ENCODE results near the gene ANTXR1.

DNA sequence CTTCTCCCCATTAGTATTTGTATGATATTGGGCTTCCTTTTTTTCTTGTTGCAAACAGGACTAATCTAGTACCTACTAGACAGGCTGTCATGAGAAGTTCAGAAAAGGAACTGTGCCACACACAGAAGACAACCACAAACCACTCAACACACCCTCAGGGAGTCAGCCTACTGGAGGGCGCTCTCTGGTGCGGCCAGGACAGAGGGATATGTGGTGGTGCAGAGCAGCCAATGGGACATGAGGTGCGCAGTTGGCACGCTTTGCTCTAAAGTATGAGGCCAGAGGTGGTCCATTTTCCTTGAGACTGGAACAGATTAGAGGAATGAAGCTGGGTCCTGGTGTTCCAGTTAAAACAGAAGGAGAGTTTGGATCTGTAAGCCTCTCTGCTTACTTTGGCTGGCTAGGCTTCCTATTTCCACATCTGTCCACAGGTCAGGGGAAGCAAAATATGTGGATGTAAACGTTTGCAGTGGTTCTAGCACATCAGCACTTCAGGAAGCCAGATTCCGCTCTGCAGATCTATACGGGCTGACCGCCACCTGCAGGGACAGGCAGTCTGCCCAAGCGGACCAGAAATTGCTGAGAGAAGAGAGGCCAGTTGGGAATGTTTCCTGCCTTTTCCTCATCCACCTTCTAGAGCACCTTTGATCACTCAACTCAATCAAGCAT lies 260.0 kb downstream of the ANTXR1 start:
- TF ChIP-seq CTCF (IDR thresholded peaks at IDR 0.05; ENCODE audit: extremely low read depth in 1 of 2, insufficient read depth in 1 of 2, low read depth in 1 of 2, low read length in 2 of 2): peak in 1 of 2 donors; percentile 16
- TF ChIP-seq POLR2AphosphoS5 (IDR thresholded peaks at IDR 0.05; ENCODE audit: insufficient read depth, low read depth, low read length): no peak
- TF ChIP-seq POLR2A (IDR thresholded peaks at IDR 0.05; ENCODE audit: low read depth, low read length): no peak
- TF ChIP-seq JUN (IDR thresholded peaks at IDR 0.05; ENCODE audit: borderline replicate concordance, insufficient read depth, insufficient read length, low read depth): no peak
- TF ChIP-seq, protein P1, sequence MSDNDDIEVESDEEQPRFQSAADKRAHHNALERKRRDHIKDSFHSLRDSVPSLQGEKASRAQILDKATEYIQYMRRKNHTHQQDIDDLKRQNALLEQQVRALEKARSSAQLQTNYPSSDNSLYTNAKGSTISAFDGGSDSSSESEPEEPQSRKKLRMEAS (IDR thresholded peaks at IDR 0.05; ENCODE audit: insufficient read depth, insufficient read length): no peak
- no peak for TF ChIP-seq MYC (IDR thresholded peaks at IDR 0.05; ENCODE audit: low read depth, low read length)
- TF ChIP-seq EZH2 (IDR thresholded peaks at IDR 0.05; ENCODE audit: borderline replicate concordance, low read depth, low read length, severe bottlenecking): no peak
- no peak for TF ChIP-seq FOS (IDR thresholded peaks at IDR 0.05; ENCODE audit: borderline replicate concordance, insufficient read depth, low read length)
